ACC112 (cell line): ENCODE measurements around the gene FCGR1A.
"Not testable (repeated sequence)": the region's sequence is repeated elsewhere in the genome, so short reads cannot be mapped to it uniquely, and the experiment has no call there.

Experiments
- H2AFZ ChIP-seq: fragments of 200-600 bp; sonication (generic); one replicate; pipeline ENCODE4 v1.6.0; 2017; ENCODE audit warnings: antibody characterized with exemption, low read length; ENCODE audit not compliant: unreplicated experiment
- H3K27ac ChIP-seq: fragments of 200-600 bp; sonication (generic); 2 replicates; pipeline ENCODE4 v1.5.1; 2014; ENCODE audit warnings: low read depth, mild to moderate bottlenecking, antibody characterized with exemption, low read length, moderate library complexity
- H3K27me3 ChIP-seq: fragments of 200-600 bp; sonication (generic); 2 replicates; pipeline ENCODE4 v1.6.1; 2014; ENCODE audit warnings: mild to moderate bottlenecking, antibody characterized with exemption, low read length, moderate library complexity, mixed read lengths; ENCODE audit not compliant: insufficient read depth
- H3K36me3 ChIP-seq: fragments of 200-600 bp; sonication (generic); 2 replicates; pipeline ENCODE4 v1.6.1; 2016; ENCODE audit warnings: mild to moderate bottlenecking, antibody characterized with exemption, low read length, moderate library complexity, mixed read lengths; ENCODE audit not compliant: insufficient read depth
- H3K4me1 ChIP-seq: fragments of 200-600 bp; sonication (generic); one replicate; pipeline ENCODE4 v1.6.1; 2016; ENCODE audit warnings: low read length, mixed read lengths; ENCODE audit not compliant: insufficient read depth, unreplicated experiment, control insufficient read depth
- H3K4me3 ChIP-seq: fragments of 200-600 bp; sonication (generic); 2 replicates; pipeline ENCODE4 v1.5.1; 2014; ENCODE audit warnings: mild to moderate bottlenecking, low read depth, low read length
- H3K79me2 ChIP-seq: fragments of 200-600 bp; sonication (generic); one replicate; pipeline ENCODE4 v1.6.0; 2016; ENCODE audit warnings: low read length; ENCODE audit not compliant: control insufficient read depth, unreplicated experiment, insufficient read depth

Gene FCGR1A

DNA sequence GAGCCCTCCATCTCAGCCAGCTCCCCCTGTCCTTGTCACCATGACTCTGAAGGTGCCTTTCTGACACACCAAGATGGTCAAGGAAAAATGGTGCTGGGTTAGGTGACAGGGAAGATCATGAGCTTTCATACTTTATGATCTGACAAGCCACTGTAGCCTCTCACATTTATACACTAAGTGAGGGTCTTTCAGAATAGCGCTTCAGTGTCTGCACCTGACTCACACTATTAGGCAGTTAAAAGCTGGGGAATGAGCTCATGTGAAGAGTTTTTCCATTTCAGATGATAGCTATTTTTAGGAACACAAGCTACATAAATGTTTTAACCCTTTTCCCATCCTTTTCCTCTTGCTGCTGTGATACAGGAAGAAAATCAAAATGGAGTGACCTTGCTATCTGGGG is 4.2 kb upstream of the FCGR1A start:
- H3K4me3 ChIP-seq, H3K4me1 ChIP-seq: not testable (repeated sequence)

DNA sequence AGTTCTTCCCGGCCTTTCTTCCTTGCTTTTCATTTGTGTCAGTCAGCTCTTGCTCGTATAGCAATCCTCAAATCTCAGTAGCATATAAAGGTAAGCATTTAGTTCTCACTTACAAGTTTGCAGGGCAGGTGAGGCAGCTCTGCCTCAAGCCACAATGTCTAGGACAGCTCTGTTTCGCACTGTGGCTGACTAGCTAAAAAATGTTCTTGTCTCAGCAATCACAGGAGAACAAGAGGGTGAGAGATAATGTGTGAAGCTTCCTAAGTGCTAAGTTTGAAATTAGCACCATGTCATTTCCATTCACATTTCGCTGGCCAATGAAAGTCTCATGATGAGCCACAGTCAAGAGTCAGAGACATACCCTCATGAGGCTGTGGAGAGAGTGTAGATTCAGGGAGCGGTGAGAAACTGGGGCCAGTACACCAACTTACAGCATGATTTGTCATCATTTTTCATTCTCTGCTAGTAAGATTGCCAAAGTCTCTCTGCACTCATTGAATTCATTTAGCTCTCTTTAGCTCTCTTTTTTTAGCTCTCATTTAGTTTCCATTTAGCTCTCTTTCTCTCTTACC is 995 bp upstream of the FCGR1A start:
- not testable (repeated sequence) for H3K79me2 ChIP-seq, H3K27ac ChIP-seq, H3K4me3 ChIP-seq, H3K4me1 ChIP-seq, H3K27me3 ChIP-seq, H3K36me3 ChIP-seq, H2AFZ ChIP-seq

More for the DNA sequence above, 4.2 kb upstream of the FCGR1A start:
- H2AFZ ChIP-seq, H3K27ac ChIP-seq, H3K36me3 ChIP-seq, H3K79me2 ChIP-seq, H3K27me3 ChIP-seq: not testable (repeated sequence)

DNA sequence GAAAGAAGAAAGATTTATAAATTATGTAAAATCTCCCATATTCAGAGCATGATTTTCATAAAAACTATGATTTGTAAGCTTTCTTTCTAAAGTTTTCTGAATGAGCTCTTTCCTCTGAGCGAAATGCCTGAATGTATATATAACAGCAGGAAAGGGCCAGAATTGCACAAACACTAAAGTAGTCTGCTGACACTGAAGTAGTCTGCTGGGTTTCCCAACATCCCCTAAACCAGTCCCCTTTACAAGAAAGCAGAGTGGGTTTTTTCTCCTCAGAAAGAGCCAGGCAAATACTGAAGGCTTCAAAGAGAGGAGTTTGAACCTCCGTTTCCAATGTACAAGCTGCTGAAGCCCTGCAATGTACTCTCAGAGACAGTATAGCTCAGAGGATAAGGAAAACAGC is 795 bp downstream of the FCGR1A start:
- not testable (repeated sequence) for H3K4me3 ChIP-seq, H3K27ac ChIP-seq, H3K79me2 ChIP-seq, H3K4me1 ChIP-seq, H3K36me3 ChIP-seq, H3K27me3 ChIP-seq, H2AFZ ChIP-seq

GRCh38 chr1:149783868-149784267 is 1.4 kb downstream of the FCGR1A start:
- H3K27ac ChIP-seq, H3K79me2 ChIP-seq, H3K27me3 ChIP-seq, H3K4me3 ChIP-seq, H2AFZ ChIP-seq, H3K36me3 ChIP-seq, H3K4me1 ChIP-seq: not testable (repeated sequence)

GRCh38 chr1:149787688-149788451 is 5.4 kb downstream of the FCGR1A start:
- not testable (repeated sequence) for H3K4me3 ChIP-seq, H3K27ac ChIP-seq, H3K79me2 ChIP-seq, H2AFZ ChIP-seq, H3K36me3 ChIP-seq, H3K27me3 ChIP-seq, H3K4me1 ChIP-seq

DNA sequence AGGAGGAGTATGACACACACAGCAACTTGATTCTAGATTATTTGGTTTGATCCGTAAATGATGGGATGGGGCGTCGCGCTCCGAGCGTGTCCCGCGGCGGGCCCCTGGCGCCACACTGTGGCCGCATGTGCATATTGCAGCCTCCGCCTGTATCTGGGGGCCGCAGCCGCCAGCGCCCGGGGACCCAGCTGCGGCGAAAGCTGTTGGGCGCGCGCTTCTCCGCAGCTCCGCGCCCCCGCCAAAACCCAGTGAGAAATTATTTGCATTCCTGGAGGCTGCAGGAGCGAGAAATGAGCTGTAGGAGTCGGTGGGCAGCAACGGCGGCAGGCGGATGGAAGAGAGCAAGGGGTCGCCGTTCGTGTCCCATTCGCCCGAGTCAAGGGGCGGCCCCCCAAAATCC is 10.0 kb downstream of the FCGR1A start:
- H3K27me3 ChIP-seq, H3K36me3 ChIP-seq, H3K79me2 ChIP-seq, H2AFZ ChIP-seq, H3K27ac ChIP-seq, H3K4me1 ChIP-seq: not testable (repeated sequence)
- peak overlapping the region; percentile 47; the same call in 1 of the 2 replicates for H3K4me3 ChIP-seq

DNA sequence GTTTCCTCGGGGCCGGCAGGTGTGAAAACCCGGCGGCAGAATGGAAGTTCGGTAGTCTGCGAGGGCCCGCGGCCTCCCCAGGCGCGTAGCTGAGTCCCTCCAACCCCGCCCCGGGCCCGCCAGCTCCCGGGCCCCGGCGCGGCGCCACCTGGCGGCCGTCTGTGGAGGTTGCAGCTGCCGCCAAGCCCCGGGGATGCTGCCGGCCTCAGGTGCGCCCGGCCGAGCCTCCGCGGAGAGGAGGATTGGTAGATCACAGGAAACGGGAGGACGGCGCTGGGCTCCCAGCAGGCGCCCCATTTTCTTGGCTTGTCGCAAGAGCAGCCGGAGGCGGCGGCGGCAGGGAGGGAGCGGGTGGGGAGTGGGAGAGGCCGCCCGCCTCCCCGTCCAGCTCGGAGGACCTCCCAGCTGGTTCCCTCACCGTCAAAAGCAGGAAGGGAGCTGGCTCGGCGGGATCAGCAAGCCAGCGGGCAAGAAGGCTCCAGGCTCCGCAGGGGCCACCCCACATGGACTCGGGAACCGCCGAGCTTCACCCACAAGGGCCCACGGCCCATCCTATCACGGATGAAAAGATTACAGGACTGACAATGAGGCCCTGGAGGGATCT is 10.5 kb downstream of the FCGR1A start:
- not testable (repeated sequence) for H3K36me3 ChIP-seq, H3K79me2 ChIP-seq, H3K27me3 ChIP-seq, H2AFZ ChIP-seq, H3K27ac ChIP-seq, H3K4me1 ChIP-seq
- peak overlapping the region; percentile 47 for H3K4me3 ChIP-seq

DNA sequence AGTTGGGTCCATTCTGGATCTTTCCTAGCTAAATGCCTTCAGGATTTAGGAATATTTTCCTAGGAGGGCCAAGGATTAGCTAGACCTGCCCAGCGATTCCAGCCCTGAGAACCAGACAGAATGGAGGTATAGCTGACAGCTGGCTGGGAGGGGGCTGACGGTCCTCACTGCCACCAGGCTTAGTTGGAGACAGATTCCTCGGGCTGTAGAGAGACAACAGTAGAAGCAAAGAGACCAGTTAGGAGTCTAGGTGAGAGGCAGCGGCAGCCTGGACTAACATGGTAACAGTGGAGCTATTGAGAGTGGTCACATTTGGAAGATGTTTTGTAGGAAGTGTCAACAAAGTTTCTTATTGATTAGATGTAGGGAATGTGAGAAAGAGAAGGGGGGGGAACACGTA is 11.4 kb downstream of the FCGR1A start:
- H3K36me3 ChIP-seq, H3K4me3 ChIP-seq, H3K4me1 ChIP-seq, H3K79me2 ChIP-seq, H3K27ac ChIP-seq, H3K27me3 ChIP-seq, H2AFZ ChIP-seq: not testable (repeated sequence)

- H3K36me3 ChIP-seq, H3K27me3 ChIP-seq, H2AFZ ChIP-seq, H3K79me2 ChIP-seq, H3K4me3 ChIP-seq, H3K27ac ChIP-seq, H3K4me1 ChIP-seq: not testable (repeated sequence)
Observed at GRCh38 chr1:149801628-149802027, 19.1 kb downstream of the FCGR1A start.

- not testable (repeated sequence) for H3K4me1 ChIP-seq, H3K27ac ChIP-seq, H3K79me2 ChIP-seq, H2AFZ ChIP-seq, H3K36me3 ChIP-seq, H3K27me3 ChIP-seq, H3K4me3 ChIP-seq
Observed at GRCh38 chr1:149804417-149805080, 22.1 kb downstream of the FCGR1A start.
